Measurements from ENCODE around the gene ZBTB20. TPM values are rescaled to one million over a fixed set of nuclear protein-coding genes. Genes with fewer than 3 reads are reported as not detected.

The ZBTB20 gene
- total RNA-seq, 1 experiment from 2014 or later, result 25.9 TPM

- no peak for DNase-seq (ENCODE audit: low read depth)
Observed at GRCh38 chr3:114333923-114334240, 813.2 kb downstream of the ZBTB20 start.

GRCh38 chr3:114333180-114333922 is 813.7 kb downstream of the ZBTB20 start:
- DNase-seq (ENCODE audit: low read depth), result no peak

GRCh38 chr3:114332342-114333179 is 814.5 kb downstream of the ZBTB20 start:
- no peak for DNase-seq (ENCODE audit: low read depth)

GRCh38 chr3:114331710-114332109 is 815.4 kb downstream of the ZBTB20 start:
- DNase-seq (ENCODE audit: low read depth), result no peak

GRCh38 chr3:114331007-114331406 is 816.1 kb downstream of the ZBTB20 start:
- no peak for DNase-seq (ENCODE audit: low read depth)

GRCh38 chr3:114329823-114330222 is 817.3 kb downstream of the ZBTB20 start:
- DNase-seq (ENCODE audit: low read depth), result no peak

- DNase-seq (ENCODE audit: low read depth), result no peak
Observed at GRCh38 chr3:114328345-114328744, 818.7 kb downstream of the ZBTB20 start.

- no peak for DNase-seq (ENCODE audit: low read depth)
Observed at GRCh38 chr3:114327665-114328064, 819.4 kb downstream of the ZBTB20 start.

GRCh38 chr3:114323546-114324254 is 823.4 kb downstream of the ZBTB20 start:
- no peak for DNase-seq (ENCODE audit: low read depth)

GRCh38 chr3:114320246-114320645 is 826.8 kb downstream of the ZBTB20 start:
- no peak for DNase-seq (ENCODE audit: low read depth)

- DNase-seq (ENCODE audit: low read depth), result peak; percentile 67
Observed at GRCh38 chr3:114319453-114319852, 827.6 kb downstream of the ZBTB20 start.

GRCh38 chr3:114318295-114318694 is 828.8 kb downstream of the ZBTB20 start:
- no peak for DNase-seq (ENCODE audit: low read depth)

- DNase-seq (ENCODE audit: low read depth), result no peak
Observed at GRCh38 chr3:114314282-114314681, 832.8 kb downstream of the ZBTB20 start.

GRCh38 chr3:114313426-114313825 is 833.7 kb downstream of the ZBTB20 start:
- no peak for DNase-seq (ENCODE audit: low read depth)

- peak; percentile 11 for DNase-seq (ENCODE audit: low read depth)
Observed at GRCh38 chr3:114310695-114311094, 836.4 kb downstream of the ZBTB20 start.

GRCh38 chr3:114308830-114309229 is 838.3 kb downstream of the ZBTB20 start:
- no peak for DNase-seq (ENCODE audit: low read depth)

- DNase-seq (ENCODE audit: low read depth), result no peak
Observed at GRCh38 chr3:114308377-114308776, 838.7 kb downstream of the ZBTB20 start.

GRCh38 chr3:114307832-114308231 is 839.3 kb downstream of the ZBTB20 start:
- DNase-seq (ENCODE audit: low read depth), result no peak

- DNase-seq (ENCODE audit: low read depth), result no peak
Observed at GRCh38 chr3:114307222-114307830, 839.8 kb downstream of the ZBTB20 start.

GRCh38 chr3:114299941-114300624 is 847.0 kb downstream of the ZBTB20 start:
- DNase-seq (ENCODE audit: low read depth), result no peak

GRCh38 chr3:114299421-114299820 is 847.7 kb downstream of the ZBTB20 start:
- peak; percentile 55 for DNase-seq (ENCODE audit: low read depth)
